Mesothelial cell of epicardium (in vitro differentiated cells): ENCODE measurements around the gene ARL15. TPM values are rescaled to one million over a fixed set of nuclear protein-coding genes. Genes with fewer than 3 reads are reported as not detected.

ENCODE experiments used
- DNase-seq, 2 experiments: peaks; one replicate each; pipeline ENCODE4 v3.0.0; 2021; ENCODE audit warnings: low spot score in 2 of 2; ENCODE audit not compliant: unreplicated experiment in 2 of 2
- H3K27ac Mint-ChIP-seq: 2 replicates; pipeline ENCODE4 v1.8.0; 2021; ENCODE audit warnings: mixed read lengths
- H3K27me3 Mint-ChIP-seq: 2 replicates; pipeline ENCODE4 v1.8.0; 2021; ENCODE audit warnings: low read depth, mixed read lengths
- H3K36me3 Mint-ChIP-seq: 2 replicates; pipeline ENCODE4 v1.8.0; 2021; ENCODE audit warnings: mixed read lengths
- H3K4me1 Mint-ChIP-seq: 2 replicates; pipeline ENCODE4 v1.8.0; 2021; ENCODE audit warnings: mixed read lengths
- H3K4me3 Mint-ChIP-seq: 2 replicates; pipeline ENCODE4 v1.8.0; 2021; ENCODE audit warnings: mild to moderate bottlenecking, moderate library complexity, mixed read lengths
- H3K9me3 Mint-ChIP-seq: 2 replicates; pipeline ENCODE4 v1.8.0; 2021; ENCODE audit warnings: mixed read lengths
- total RNA-seq: library from RNA; stranded (reverse); gene quantifications from 3 replicates; pipeline ENCODE4 v1.2.1, GENCODE V29; 2021
- TF ChIP-seq, protein P1 (sequence below): fragments of 200-600 bp; sonication (generic); IDR thresholded peaks from one replicate; pipeline ENCODE4 v1.5.0; 2021; ENCODE audit warnings: antibody characterized with exemption; ENCODE audit not compliant: unreplicated experiment

The ARL15 gene
- total RNA-seq, 1 donor from 2014 or later, result 24.8 TPM

- Mint-ChIP-seq H3K27ac (no peak overlapping the region), H3K9me3 (no peaks in the 10 kb centered on the region), H3K36me3 (no peaks in the 10 kb centered on the region), H3K4me3 (no peak overlapping the region), H3K4me1 (no peaks in the 10 kb centered on the region), H3K27me3 (no peaks in the 10 kb centered on the region)
- DNase-seq, result no peak
- TF ChIP-seq, protein P1, sequence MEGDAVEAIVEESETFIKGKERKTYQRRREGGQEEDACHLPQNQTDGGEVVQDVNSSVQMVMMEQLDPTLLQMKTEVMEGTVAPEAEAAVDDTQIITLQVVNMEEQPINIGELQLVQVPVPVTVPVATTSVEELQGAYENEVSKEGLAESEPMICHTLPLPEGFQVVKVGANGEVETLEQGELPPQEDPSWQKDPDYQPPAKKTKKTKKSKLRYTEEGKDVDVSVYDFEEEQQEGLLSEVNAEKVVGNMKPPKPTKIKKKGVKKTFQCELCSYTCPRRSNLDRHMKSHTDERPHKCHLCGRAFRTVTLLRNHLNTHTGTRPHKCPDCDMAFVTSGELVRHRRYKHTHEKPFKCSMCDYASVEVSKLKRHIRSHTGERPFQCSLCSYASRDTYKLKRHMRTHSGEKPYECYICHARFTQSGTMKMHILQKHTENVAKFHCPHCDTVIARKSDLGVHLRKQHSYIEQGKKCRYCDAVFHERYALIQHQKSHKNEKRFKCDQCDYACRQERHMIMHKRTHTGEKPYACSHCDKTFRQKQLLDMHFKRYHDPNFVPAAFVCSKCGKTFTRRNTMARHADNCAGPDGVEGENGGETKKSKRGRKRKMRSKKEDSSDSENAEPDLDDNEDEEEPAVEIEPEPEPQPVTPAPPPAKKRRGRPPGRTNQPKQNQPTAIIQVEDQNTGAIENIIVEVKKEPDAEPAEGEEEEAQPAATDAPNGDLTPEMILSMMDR, result no peak
These were observed 16.4 kb upstream of the ARL15 start for GRCh38 chr5:54326662-54327270.

DNA sequence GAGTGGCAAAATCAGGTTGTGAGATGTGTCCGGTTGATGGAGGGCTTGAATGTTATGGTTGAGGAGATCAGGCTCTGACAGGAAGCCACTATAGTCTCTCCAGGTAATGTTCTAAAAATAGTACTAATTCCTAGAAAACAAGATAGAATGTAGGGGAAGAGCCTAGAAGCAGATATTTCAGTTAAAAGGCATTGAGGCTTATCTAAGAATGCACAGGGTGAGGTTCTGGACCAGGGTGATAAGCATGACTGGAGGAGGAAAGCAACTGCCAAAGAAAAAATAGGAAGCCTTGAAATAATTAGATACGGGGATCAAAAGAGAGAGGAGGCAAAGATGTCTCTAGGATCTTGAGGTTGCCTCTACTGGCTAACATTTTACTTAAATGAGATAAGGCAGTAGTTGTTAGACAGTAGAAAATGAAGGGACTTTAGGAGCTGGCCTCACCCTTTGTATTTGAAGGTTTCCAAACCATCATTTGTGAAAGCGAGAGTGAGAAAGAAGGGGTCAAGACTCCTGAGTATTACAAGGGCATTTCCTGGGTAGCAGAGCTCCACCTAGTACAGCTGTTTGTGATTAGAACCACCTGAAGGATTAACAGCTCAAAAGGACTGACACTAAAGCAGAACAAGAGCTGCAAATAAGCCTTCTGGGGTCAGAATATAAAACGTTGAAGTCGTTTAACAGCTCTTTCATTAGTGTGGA is 15.4 kb upstream of the ARL15 start:
- H3K4me1 Mint-ChIP-seq, result no peaks in the 10 kb centered on the region
- TF ChIP-seq, protein P1, result no peak
- no peaks in the 10 kb centered on the region for H3K36me3 Mint-ChIP-seq
- H3K27me3 Mint-ChIP-seq, result no peaks in the 10 kb centered on the region
- H3K9me3 Mint-ChIP-seq, result no peaks in the 10 kb centered on the region
- H3K4me3 Mint-ChIP-seq, result no peak overlapping the region
- H3K27ac Mint-ChIP-seq, result no peak overlapping the region
- no peak for DNase-seq

DNA sequence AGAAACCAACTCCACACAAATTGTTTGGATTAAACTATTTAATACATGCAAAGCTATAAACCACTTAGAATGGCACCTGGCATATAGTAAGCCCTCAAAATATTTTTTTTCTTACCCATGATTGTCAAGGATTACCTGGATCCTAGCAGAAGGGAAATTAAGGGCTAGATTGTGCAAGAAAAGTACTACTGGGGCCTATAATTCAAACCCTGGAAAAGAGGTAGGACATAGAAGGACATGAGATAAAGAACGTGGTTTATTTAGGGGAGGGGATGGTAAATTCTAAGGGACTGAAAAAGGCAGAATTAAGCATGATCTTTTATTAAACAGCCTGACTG is 14.9 kb upstream of the ARL15 start:
- no peak for DNase-seq
- H3K27ac Mint-ChIP-seq, result no peak overlapping the region
- peaks cover 2% of the 10 kb centered on the region for H3K27me3 Mint-ChIP-seq
- H3K9me3 Mint-ChIP-seq, result no peaks in the 10 kb centered on the region
- H3K4me3 Mint-ChIP-seq, result no peak overlapping the region
- H3K4me1 Mint-ChIP-seq, result no peaks in the 10 kb centered on the region
- H3K36me3 Mint-ChIP-seq, result no peaks in the 10 kb centered on the region
- TF ChIP-seq, protein P1, result no peak

- H3K9me3 Mint-ChIP-seq, result no peaks in the 10 kb centered on the region
These were observed 14.4 kb upstream of the ARL15 start for GRCh38 chr5:54324651-54325271.

GRCh38 chr5:54323495-54323894 is 13.1 kb upstream of the ARL15 start:
- H3K27ac Mint-ChIP-seq, result no peak overlapping the region
- no peak for DNase-seq
- no peaks in the 10 kb centered on the region for H3K4me1 Mint-ChIP-seq
- TF ChIP-seq, protein P1, result no peak
- no peaks in the 10 kb centered on the region for H3K9me3 Mint-ChIP-seq
- no peaks in the 10 kb centered on the region for H3K36me3 Mint-ChIP-seq
- H3K4me3 Mint-ChIP-seq, result no peak overlapping the region
- H3K27me3 Mint-ChIP-seq, result peaks cover 5% of the 10 kb centered on the region

More at GRCh38 chr5:54324651-54325271, 14.4 kb upstream of the ARL15 start:
- Mint-ChIP-seq H3K36me3 (no peaks in the 10 kb centered on the region), H3K27me3 (peaks cover 5% of the 10 kb centered on the region), H3K4me3 (no peak overlapping the region), H3K27ac (no peak overlapping the region), H3K4me1 (no peaks in the 10 kb centered on the region)
- no peak for DNase-seq
- TF ChIP-seq, protein P1, result no peak
